ENCODE results near the gene KCNIP4.
A peak's percentile ranks its signal among the peaks of the same experiment; 100 is the strongest.

Gene KCNIP4

GRCh38 chr4:21688596-21689265 lies 259.8 kb downstream of the KCNIP4 start:
- DNase-seq (ENCODE audit: low spot score) = no peak

DNA sequence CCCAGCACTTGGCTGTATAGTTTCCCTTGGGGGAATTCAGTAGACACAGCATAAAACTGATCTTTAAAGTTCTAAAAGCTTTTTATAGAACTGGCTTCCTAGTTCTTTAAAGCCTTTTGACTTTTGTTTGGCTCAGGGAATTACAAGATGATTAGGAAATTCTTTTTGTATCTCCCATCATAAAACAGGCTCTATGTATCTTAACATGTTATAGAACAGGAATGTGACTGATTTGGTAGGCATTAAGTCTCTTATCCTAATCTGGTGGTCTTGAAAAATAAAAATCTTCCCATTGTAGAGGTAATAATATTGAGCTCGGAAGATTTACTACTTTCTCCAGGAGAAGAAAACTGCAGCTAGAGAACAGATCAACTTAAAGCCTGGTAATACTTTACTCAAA lies 262.7 kb downstream of the KCNIP4 start:
- no peak for DNase-seq (ENCODE audit: low spot score)

- DNase-seq (ENCODE audit: low spot score) = no peak
These were observed 268.2 kb downstream of the KCNIP4 start for GRCh38 chr4:21680326-21680898.

GRCh38 chr4:21678711-21679110 lies 269.9 kb downstream of the KCNIP4 start:
- no peak for DNase-seq (ENCODE audit: low spot score)

DNA sequence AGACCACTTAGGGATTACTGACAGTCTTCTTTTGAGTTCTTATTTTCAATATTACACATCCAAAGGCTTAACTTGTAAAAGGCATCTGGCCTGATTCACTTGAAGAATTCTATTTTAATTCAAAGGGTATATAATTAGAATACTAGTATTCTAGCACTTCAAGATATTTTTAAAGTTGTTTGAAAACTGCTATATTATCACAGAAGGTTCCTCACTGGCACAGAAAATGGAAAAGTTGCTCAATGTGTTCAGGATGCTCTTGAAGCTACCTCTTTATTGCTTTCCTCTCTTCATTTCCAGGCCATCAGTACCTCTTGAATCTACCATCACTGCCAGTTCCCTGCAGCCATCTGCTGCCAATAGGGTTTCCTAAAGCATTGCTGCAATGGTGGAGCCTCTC lies 271.4 kb downstream of the KCNIP4 start:
- DNase-seq (ENCODE audit: low spot score) = no peak

- no peak for DNase-seq (ENCODE audit: low spot score)
These were observed 284.2 kb downstream of the KCNIP4 start for GRCh38 chr4:21664355-21664754.

- DNase-seq (ENCODE audit: low spot score) = no peak
These were observed 291.7 kb downstream of the KCNIP4 start for GRCh38 chr4:21656832-21657231.

GRCh38 chr4:21655031-21655430 lies 293.5 kb downstream of the KCNIP4 start:
- no peak for DNase-seq (ENCODE audit: low spot score)

GRCh38 chr4:21652508-21653231 lies 295.9 kb downstream of the KCNIP4 start:
- DNase-seq (ENCODE audit: low spot score) = no peak

- DNase-seq (ENCODE audit: low spot score) = no peak
These were observed 299.0 kb downstream of the KCNIP4 start for GRCh38 chr4:21649391-21650090.

- no peak for DNase-seq (ENCODE audit: low spot score)
These were observed 302.8 kb downstream of the KCNIP4 start for GRCh38 chr4:21645776-21646175.

DNA sequence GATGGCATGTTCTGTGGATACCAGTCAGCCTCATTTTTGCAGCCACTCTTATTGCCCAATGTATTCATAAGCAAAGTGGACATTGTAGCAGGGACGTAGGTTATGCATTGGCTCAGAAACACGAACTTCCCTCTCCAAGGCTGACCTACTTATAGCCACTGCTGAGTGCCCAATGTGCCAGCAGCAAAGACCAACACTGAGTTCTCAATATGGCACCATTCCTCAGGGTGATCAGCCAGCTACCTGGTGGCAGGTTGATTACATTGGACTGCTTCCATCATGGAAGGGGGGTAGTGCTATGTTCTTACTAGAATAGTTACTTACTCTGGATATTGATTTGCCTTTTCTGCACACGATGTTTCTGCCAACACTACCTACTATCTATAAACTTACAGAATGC lies 306.9 kb downstream of the KCNIP4 start:
- no peak for DNase-seq (ENCODE audit: low spot score)

DNA sequence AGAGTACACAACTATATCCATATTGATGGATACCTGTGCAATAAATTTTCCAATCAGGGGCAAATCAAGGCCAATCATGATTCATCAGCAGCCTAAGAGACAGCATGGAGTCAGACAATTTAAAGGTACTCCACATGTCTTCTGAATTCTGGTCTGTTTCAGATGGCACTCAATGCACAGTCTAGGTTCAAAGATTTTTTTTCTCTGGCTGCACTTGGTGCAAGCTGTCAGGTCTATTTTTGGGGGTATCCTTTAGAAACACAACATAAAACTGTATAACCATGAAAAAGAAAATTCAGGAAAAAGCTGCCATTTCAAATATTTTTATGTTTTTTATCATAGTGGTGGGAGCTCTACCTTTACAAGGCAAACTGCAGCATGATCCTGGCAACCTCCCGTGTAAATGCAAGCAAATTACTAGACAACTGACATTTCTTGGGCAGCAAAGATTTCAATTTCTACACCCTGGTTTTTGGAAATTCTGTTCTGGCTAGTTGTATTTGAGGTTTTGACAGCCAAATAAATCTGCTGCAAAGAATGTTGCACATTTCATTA lies 310.3 kb downstream of the KCNIP4 start:
- no peak for DNase-seq (ENCODE audit: low spot score)

- DNase-seq (ENCODE audit: low spot score) = no peak
These were observed 319.5 kb downstream of the KCNIP4 start for GRCh38 chr4:21628916-21629610.

DNA sequence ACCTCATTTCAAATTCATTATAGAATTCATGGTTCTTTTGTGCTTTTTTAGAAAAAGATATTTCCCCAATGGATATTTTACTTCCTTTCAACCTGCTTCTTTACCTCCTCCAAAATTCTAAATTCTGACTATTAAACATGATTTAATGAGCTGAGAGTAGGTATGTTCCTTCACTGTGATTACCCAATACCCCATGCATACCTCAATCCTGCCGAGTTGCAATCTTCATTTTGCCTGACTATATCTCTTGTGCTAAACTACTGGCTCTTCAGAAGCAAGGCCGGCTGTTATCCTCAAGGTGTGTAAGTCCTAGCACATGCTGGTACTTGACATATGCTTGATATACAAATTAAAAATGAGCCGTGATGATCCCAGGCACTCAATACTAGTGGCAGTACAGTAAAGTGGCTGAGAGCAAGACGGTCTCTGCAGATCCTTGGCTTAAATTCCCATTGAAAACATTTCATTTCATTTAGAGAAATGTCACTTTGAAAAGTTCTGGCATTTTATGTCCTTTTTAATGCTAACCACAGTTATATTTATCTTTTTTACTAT lies 320.4 kb downstream of the KCNIP4 start:
- DNase-seq (ENCODE audit: low spot score) = no peak

DNA sequence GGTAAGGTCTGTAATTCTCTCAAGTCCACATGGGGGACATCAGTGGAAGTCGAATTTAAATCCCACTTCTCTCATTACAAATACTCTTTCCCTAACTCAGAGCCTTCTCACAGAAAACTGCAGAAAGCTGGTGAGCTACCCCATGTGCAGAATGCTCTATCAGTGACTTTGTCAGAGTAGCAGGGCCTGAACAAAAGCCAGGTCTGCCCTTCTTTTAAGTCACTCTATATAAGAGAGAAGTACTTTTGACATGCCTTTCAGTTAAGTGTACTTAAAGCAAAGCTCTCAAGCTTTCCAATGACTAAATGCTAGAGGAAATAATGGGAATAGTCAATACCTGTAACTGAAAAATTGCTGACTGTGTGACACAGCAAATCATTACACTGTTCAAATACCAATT lies 323.1 kb downstream of the KCNIP4 start:
- DNase-seq (ENCODE audit: low spot score) = no peak

DNA sequence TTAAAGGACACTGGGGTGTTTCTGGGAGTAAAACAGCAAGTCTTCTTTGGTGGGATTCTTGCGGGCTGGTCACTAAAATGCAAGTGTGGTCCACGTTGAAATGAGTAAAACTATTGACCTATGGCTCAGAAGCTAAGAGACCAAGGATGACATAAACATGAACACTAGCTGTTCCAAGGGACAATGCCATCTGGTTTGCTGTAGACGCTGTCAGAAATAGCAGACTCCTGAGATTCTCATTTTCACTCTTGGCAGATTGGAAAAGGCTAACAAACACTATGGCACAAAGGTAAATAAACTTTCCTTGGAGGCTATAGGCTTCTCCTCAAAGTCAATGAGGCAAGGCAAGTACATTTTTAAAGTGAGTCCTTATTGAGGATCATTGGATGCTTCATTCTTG lies 343.6 kb downstream of the KCNIP4 start:
- DNase-seq (ENCODE audit: low spot score) = no peak

GRCh38 chr4:21596521-21596920 lies 352.1 kb downstream of the KCNIP4 start:
- DNase-seq (ENCODE audit: low spot score) = peak; percentile 65

DNA sequence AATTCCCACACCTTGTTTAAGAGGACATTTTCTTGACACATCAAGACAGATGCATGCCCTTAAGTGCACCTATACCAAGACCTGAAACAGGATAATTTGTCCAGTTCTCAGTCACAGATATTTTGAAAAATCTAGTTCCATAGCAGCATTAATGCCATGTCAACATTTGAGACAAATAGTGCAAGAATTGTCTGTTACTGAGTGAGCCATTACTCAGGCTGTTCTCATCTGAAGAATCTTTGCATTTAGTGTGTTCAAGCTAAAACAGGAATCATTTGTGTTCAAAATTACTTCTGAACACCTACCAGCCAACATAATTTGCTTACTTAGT lies 354.9 kb downstream of the KCNIP4 start:
- DNase-seq (ENCODE audit: low spot score) = no peak

DNA sequence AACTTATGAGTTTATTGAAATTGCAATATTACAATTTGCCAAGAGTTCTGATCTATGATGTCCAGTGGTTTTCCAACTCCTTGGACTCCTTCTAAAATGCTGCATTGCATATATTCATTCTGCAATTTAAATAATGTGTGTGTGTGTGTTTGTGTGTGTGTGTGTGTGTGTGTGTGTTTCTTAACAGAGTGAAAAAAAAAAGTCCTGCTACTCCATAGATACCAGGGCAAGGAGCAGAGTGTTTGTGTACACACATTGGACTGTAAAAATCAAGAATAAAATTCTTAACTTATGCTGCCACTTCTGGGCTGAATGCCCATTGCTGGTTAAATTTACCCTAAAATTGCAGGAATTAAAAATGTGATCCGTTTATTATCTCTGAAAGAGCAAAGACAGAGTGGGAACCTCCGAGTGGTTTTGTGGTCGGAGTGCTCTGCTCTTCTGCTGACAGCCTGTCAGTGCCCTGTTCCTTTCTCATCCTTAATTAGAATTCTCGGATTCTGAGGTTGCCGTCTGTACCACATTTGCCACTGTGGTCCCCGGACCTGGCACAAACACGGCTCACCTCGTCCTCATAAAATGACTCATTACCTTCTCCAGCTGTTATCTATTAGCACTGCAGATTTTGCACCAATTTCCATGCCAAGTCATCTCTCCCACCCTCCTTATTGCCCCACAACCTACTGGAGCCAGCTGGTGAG lies 355.5 kb downstream of the KCNIP4 start:
- no peak for DNase-seq (ENCODE audit: low spot score)

DNA sequence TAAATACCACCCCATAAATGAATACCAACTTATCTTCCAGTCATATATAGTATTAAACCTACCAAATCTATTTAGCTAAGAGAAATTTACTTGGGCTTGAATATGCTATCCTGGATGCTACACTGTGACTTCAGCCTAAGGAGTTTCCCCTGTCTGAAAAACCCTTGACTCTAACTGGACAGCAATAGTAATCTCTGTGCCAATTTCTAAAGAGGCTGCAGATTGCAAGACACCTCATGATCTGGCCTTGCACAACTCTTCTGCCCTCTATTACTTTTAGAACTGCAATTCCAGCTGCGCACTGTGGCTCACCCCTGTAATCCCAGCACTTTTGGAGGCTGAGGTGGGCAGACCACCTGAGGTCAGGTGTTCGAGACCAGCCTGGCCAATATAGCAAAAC lies 371.5 kb downstream of the KCNIP4 start:
- DNase-seq (ENCODE audit: low spot score) = no peak
